Measurements from ENCODE around the gene CDKAL1.

- no peak for TF ChIP-seq CTCF (IDR thresholded peaks at IDR 0.05; ENCODE audit: poor library complexity)
- TF ChIP-seq EZH2 (IDR thresholded peaks at IDR 0.05; ENCODE audit: borderline replicate concordance): no peak
Observed at GRCh38 chr6:20751293-20751935, 217.2 kb downstream of the CDKAL1 start.

Measured in hepatocyte (in vitro differentiated cells).